SIG-M5 (cell line): ENCODE results near the gene GRAMD1B.
A peak's percentile ranks its signal among the peaks of the same experiment; 100 is the strongest.
"Not testable (repeated sequence)": the region's sequence is repeated elsewhere in the genome, so short reads cannot be mapped to it uniquely, and the experiment has no call there.

Experiments
- DNase-seq: peaks from one replicate; lab custom pipeline; 2025; lab: John Stamatoyannopoulos, UW

The GRAMD1B gene

GRCh38 chr11:123443851-123444623 is 14.0 kb downstream of the GRAMD1B start:
- DNase-seq: no peak

GRCh38 chr11:123448823-123449222 is 18.8 kb downstream of the GRAMD1B start:
- no peak for DNase-seq

GRCh38 chr11:123449436-123449835 is 19.4 kb downstream of the GRAMD1B start:
- no peak for DNase-seq

GRCh38 chr11:123450623-123451022 is 20.6 kb downstream of the GRAMD1B start:
- DNase-seq: no peak

GRCh38 chr11:123451183-123451781 is 21.2 kb downstream of the GRAMD1B start:
- DNase-seq: no peak

- no peak for DNase-seq
Observed at GRCh38 chr11:123452794-123453193, 22.7 kb downstream of the GRAMD1B start.

- no peak for DNase-seq
Observed at GRCh38 chr11:123454060-123454651, 24.1 kb downstream of the GRAMD1B start.

GRCh38 chr11:123454796-123455195 is 24.7 kb downstream of the GRAMD1B start:
- DNase-seq: no peak

- not testable (repeated sequence) for DNase-seq
Observed at GRCh38 chr11:123456448-123456847, 26.4 kb downstream of the GRAMD1B start.

- DNase-seq: no peak
Observed at GRCh38 chr11:123457187-123457770, 27.2 kb downstream of the GRAMD1B start.

GRCh38 chr11:123458501-123458900 is 28.4 kb downstream of the GRAMD1B start:
- no peak for DNase-seq

- DNase-seq: no peak
Observed at GRCh38 chr11:123460012-123460700, 30.1 kb downstream of the GRAMD1B start.

GRCh38 chr11:123461164-123461563 is 31.1 kb downstream of the GRAMD1B start:
- no peak for DNase-seq

- peak; percentile 60 for DNase-seq
Observed at GRCh38 chr11:123465667-123466066, 35.6 kb downstream of the GRAMD1B start.

- DNase-seq: not testable (repeated sequence)
Observed at GRCh38 chr11:123466172-123466571, 36.1 kb downstream of the GRAMD1B start.

- no peak for DNase-seq
Observed at GRCh38 chr11:123469089-123469488, 39.0 kb downstream of the GRAMD1B start.

GRCh38 chr11:123469586-123469985 is 39.5 kb downstream of the GRAMD1B start:
- no peak for DNase-seq

GRCh38 chr11:123470842-123471241 is 40.8 kb downstream of the GRAMD1B start:
- DNase-seq: no peak

- DNase-seq: no peak
Observed at GRCh38 chr11:123472236-123472935, 42.3 kb downstream of the GRAMD1B start.

- DNase-seq: no peak
Observed at GRCh38 chr11:123473941-123474677, 44.0 kb downstream of the GRAMD1B start.

GRCh38 chr11:123474994-123475393 is 44.9 kb downstream of the GRAMD1B start:
- DNase-seq: no peak
